Activated CD4-positive, CD25-positive, alpha-beta regulatory T cell treated with anti-CD3 and anti-CD28 coated beads, Interleukin-2, amount 50 U/mL, for 16 hours (primary cell): Measurements from ENCODE around the gene OTOGL.
"Not testable (repeated sequence)": the region's sequence is repeated elsewhere in the genome, so short reads cannot be mapped to it uniquely, and the experiment has no call there.

ENCODE experiments used
- DNase-seq: peaks from one replicate; pipeline ENCODE4 v3.0.0-alpha.2; 2020; ENCODE audit warnings: low read depth, low spot score

Gene OTOGL

DNA sequence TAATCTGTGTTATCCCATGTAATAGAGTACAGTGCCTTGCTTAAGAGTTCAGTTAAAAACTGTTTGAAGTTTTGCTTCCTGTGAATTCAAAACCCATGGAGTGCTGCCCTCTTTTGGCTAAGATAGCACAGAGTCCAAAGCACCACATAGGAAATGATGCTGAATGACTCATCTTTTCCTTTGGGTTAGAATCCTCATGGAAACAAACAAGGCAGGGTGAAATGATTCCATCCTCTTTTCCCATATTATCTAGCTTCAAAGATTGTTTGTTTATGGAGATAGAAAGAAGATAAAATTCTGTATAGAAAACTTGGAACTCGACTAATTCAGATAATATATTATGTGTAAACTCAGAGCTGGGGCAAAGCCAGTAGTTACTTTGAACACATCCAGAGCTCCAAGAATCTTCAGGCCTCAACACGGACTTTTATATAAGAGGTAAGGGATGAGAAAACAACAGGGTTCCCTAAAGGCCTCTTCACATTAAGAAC lies 87.4 kb downstream of the OTOGL start:
- no peak for DNase-seq

DNA sequence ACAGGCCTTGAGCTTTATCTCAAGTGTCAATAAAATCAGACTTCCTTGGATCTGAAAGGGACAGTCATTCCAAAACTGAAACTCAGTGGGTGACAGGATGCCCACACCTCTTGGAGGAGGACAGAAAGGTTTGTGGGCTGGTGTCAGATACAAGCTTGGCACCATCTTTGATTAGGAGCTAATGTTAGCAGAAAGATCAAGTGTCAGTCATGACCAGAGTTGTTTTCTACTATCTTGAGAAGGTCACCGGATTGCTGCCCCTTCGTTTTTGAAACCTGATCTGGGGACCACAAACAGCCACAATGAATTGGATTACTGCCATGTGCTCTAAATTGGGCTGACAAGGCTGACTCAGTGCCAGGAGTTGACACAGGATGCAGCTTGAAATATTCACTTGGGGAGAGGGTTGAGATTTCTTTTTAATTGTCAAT lies 88.3 kb downstream of the OTOGL start:
- no peak for DNase-seq

DNA sequence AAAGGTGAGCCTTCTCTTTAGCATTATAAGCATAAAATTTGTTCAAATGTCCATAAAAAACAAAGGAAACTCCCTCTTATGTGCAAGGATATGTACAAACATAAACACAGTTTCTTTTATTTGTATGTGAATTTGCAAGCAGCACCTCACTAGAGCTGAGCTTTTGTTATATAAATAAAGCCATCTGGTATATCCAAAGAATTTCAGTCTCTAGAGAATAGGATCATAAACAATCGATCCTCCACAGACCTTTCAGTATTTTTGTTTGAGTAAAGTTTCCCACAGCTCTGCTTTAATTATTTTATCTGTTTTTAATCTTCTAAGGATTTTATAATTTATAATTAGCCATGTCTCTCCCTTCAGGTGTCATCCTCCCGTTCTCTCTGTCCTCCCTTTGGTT lies 89.2 kb downstream of the OTOGL start:
- DNase-seq: no peak

DNA sequence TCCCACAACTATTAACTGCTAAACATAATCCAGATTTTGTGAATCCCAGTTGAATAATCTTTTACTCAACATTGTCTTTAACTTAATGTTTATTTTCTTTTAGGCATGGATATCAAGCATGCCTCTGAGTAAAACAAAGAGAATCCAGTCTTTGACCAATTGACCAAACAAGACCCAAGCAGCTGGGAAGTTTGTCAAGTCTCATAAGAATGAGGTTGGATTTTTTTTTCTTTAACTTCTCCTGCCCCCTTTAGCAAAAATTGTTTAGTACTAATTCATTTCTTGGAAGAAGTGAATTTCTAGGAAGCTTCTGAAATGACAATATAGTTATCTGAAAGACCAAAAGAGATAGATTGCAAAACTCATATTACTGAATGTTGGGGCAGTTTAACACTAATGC lies 89.9 kb downstream of the OTOGL start:
- no peak for DNase-seq

DNA sequence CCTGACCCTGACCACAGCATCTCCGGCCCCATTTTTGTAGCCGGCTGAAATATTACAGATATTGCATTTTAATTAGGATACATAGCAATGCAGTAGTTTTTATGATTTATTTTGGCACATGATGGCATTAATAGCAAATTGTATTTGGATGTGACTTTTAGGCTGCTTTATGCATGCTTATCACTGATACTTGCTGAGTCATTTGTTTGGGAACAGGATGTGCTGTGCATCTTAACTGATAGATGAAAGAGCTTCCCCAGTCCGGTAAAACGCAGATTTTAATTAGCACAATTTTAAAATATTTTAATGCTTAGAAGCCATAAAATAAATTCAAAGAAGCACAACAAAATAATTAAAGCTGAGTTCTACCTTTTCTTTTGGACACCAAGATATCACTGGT lies 90.7 kb downstream of the OTOGL start:
- no peak for DNase-seq

DNA sequence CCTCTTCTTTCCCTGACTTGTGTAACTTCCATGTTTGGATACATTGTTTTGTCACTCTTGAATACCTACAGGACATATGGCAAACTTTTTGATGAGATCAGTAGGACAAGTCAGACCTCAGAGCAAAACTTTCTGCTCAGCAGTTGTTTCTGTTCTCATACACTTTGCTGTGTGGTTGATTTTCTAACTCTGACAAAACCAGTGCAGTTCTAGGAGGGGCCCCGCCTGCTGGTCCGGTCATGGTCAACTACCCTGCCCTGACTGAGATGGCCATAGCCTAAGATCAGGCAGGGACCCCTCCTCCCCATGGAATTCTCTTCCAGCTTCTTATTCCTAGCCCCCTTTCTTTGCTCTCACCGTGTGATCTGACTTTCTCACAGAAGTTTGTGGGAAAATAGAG lies 92.8 kb downstream of the OTOGL start:
- no peak for DNase-seq

DNA sequence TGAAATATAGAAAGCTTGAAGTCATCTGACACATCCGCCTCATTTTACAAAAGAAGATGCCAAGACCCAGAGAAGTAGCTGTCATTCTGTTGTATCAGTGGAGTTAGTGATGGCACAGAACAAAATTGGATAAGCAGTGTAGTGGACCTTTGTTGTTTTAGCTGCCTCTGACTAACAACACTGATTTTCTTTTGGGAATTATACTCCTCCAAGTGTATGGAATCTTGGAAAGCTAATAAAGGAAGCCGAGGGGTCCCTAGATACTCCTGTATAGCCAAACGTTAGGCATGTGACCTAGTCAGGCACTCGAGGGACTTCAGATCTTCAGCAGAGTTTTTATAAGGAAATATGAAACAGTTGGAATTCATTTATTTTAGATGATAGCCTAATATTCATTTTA lies 94.5 kb downstream of the OTOGL start:
- DNase-seq: no peak

DNA sequence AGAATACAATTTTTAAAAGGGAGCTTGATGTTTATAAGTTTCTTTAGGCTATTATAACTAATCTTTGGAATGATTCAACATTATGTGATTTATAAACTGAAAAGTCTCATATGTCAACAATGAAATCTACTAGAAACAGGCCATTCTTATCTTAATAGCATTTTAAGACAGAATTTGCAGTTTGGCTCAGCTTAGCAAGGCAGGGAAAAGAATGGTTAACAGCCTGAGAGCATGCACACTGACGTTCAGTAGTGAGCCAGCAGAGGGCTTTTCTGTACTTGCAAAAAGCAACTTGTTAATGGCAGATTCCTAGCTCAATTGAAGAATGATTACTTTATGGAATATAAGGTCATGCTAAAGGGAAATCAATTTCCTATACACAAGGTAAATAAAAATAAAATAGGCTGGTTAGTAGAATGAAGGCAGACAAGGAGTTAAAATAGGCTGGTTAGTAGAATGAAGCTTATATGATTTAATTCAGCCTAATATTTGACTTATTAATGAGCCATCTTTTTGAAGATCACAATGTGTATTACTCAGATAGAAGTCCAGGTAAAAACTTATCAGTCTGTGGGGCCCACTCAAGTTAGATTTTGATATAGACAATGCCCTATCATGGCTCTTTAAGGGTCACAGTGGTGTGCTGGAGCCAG lies 95.9 kb downstream of the OTOGL start:
- no peak for DNase-seq

DNA sequence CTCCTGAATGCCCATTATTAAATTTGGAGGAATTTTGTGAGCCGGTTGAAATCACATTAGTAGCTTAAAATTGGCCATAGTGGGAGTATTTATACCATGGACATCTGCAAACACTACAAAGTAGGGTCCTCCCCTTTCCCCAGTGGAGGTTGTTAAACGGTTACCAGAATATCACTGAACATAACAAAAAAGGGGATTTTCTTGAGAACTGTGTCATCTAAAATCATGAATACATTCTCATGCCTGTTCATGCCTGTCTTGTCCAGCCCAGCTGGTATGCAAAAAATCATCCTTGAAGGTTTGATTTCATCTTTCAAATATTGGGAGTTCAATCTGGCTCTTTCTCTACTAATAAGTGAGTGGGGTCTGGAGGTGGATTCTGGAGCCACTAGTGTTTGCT lies 96.4 kb downstream of the OTOGL start:
- no peak for DNase-seq

DNA sequence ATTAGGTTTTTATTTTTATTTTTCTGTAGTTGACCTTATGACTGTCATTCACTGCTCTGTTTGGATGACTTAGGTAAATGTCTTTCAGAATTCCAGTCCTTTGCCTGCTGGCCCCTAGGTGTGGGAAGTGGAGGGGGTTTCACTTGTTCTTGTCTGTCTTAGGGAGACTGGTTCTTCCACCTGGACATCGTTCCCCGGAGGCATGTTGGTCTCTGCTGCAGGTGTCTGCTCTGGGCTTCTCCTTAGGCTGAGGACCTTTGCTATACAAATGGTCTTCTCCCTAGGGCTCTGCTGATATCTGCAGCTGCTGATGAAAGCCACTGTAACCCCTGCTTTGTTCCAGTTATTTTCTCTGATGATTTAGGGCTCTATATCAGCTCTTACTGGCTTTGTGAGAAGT lies 97.1 kb downstream of the OTOGL start:
- DNase-seq: no peak

DNA sequence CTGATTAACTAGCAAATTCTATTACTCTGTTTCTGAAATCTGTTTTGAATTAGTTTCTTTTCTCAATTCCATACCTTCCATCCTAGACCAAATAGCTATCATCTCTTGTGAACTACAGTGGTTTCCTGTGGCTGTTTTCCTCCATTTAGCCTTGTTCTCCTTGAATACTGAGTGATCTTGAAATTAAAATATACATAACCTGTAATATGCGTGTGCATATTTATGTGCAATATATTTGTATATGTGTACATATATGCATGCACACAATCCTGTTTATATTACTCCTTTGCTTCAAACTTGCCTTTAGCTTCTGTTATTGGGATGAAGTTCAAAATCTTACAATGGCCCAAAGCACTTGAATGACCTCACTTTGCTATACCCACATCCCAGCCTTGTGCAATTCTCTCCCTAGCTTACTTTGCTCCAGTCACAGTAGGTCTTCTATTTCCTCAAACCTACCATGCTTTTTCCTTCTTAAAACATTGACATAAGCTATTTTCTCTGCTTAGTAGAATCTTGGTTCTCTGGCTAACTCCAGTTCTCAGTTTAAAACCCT lies 99.5 kb downstream of the OTOGL start:
- no peak for DNase-seq

DNA sequence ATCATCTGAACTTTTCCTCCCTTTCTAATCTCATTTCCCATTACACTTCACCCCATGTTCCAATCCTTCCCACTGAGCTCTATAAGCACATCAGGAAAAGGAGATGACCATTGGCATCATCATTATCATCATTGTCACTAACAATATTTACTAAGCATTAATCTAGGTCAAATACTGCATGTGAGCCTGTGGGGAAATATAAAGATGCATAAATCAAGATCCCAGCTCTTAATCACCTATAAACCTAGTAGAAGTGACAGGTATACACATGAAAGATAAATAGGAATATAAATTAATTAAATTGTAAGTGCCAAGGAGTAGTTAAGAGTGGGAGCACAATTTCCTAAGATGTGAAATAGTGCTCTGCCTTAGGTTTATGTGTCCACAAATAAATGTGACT lies 100.6 kb downstream of the OTOGL start:
- DNase-seq: no peak

DNA sequence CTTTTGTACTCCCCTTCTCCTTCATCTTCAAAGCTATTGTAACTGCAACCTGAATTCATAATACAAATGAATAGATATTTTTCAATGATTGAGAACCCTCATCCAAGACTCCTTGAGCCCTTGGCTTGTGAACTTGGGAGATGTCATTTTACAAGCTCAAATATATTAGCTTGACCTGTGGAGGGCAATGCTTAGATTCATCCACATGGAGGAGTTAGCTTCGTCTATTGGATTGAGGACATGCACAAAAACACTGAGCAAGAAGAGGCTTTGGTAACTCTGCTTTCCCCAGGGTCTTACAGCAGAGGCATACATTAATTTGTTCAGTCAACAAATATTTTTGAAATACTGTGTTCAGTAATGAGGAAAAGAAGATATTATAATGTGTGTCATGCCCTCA lies 101.1 kb downstream of the OTOGL start:
- no peak for DNase-seq

DNA sequence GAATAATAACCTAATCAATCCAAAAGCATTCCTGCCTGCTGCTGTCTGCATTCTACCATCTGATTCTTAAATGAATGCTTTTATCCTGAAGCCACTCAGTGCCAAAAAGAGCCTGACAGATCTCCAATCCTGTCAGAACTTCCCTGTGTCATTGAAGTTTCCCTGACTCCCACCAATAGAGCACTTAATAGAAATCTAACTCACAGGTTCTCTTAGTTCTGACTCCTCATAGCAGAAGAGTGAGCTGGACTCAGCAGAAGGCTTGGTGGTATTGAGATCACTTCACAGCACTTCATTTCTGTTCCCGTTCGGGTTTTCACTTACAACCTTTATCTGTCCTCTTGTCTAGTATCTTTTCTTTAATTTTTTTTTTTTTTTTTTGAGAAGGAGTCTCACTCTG lies 102.6 kb downstream of the OTOGL start:
- DNase-seq: no peak

DNA sequence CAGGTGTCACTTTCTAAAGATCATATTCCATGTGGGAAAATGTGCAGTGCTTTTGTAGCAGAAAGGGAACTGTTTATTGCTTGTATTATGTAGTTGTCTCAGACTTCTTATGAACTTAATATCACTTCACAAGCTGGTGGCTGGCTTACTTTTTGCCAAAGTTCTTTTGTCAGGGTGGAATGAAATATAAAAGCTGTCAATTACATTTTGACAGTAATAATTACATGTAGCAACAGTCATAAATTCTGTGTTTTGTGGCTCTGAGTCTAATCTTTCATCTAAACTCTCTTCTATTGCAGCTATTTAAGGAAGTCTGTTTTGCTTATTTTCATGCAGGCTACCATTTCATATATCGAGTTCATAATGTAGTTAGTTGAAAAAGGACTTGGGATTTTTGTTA lies 106.6 kb downstream of the OTOGL start:
- no peak for DNase-seq

DNA sequence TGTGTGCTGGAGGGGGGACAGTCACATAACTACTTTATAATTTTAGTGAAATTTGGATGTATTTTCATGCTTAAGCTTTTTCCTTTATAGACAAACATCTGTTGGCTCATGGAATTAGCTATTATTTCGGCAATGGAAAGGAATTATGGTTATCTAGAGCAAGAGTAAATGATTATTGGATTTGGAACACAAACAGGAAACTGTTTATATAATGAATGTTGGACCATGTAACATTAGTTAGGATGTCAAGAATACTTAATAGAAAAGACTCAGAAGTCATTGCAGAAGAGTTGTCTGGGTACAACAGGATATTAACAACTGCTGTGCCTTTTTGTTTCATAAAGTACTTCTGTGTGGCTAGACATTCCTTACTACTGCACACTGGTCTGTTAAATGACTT lies 108.7 kb downstream of the OTOGL start:
- DNase-seq: no peak

DNA sequence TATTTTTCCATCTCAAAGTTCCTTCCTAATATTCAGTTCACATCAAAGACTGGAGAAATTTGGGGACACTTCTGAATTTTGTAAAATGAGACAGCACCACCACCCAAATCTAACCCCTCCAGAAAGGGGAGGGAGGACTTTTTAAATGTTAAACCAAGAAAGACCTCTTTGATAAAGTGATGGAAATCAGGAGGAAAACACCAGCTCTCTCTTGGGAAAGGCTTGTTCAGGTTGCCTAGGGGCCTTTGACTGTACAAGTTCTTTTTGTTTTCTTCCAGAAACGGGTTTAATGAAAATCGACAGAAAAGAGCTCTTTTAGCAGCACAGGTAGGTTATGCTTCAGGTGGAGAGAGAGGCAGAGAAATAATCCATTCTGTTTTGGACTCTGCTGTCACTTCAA lies 112.3 kb downstream of the OTOGL start:
- no peak for DNase-seq

DNA sequence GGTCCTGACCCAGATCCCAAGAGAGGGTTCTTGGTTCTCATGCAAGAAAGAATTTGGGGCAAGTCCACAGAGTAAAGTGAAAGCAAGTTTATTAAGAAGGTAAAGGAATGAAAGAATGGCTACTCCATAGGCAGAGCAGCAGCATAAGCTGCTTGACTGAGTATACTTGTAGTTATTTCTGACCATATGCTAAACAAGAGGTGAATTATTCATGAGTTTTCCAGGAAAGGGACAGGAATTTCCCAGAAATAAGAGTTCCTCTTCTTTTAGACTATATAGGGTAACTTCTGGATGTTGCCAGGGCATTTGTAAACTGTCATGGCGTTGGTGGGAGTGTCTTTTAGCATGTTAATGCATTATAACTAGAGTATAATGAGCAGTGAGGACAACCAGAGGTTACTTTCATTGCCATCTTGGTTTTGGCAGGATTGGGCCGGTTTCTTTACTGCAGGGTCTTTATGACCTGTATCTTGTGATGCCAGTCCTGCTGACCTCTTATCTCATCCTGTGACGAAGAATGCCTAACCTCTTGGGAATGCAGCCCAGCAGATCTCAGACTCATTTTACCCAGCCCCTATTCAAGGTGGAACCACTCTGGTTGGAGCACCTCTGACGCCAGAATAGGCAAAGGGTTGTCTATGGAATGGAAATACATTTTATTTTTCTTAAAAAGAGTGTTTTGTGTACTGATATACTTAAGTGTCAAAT lies 113.8 kb downstream of the OTOGL start:
- no peak for DNase-seq

DNA sequence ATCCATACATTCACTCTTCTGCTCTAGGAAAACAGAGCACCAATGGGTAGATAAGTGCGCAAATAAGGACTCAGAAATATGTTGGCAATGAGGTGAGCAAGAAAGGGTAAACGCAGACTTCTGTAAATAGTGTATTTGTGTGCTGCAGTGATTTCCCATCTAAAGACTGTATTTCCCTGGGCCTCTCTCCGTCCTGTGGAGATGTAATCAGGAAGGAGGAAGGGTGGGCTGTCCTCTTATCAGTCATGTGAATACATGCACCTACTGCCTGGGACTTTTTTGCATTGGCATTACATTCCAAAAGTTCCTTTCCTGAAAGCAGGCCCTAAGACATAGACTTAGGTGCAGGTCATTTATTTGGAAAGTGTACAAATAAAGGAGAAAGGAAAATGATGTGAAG lies 114.5 kb downstream of the OTOGL start:
- no peak for DNase-seq

DNA sequence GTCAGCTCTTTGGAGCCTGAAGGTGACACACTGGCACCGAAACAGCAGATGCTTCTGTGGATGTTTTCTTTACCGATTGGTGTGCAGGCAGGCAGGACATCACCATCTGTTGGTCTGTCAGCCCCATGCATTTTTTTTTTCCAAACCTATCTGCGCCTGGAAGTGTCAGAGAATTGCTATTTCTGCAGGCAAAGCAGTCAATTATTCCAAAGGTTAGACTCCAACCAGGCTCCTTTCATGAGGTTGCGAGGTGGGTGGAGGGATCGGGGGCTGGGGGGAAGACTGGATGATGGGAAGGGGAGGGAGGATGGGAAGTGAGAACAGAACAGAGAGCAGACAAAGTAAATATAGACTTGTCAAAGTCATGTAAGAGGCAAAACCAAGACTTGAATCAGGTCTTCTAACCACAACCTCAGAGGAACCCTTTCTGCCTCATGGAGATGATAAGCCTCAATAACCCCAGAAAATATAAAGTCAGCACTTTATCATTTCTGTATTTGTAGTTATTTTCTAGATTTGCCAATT lies 117.7 kb downstream of the OTOGL start:
- DNase-seq: no peak

DNA sequence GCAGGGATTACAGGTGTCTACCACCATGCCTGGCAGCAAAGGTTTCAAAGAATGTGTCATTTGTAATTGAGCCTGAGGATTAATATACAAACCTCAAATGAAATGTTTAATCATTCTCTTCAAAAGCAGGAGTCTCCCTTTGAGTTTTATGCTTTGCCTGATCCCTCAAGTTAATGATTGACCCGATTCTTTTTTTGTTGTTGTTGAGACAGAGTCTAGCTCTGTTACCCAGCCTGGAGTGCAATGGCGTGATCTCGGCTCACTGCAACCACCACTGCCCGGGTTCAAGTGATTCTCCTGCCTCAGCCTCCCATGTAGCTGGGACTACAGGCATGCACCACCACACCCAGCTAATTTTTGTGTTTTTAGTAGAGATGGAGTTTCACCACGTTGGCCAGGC lies 119.6 kb downstream of the OTOGL start:
- not testable (repeated sequence) for DNase-seq

DNA sequence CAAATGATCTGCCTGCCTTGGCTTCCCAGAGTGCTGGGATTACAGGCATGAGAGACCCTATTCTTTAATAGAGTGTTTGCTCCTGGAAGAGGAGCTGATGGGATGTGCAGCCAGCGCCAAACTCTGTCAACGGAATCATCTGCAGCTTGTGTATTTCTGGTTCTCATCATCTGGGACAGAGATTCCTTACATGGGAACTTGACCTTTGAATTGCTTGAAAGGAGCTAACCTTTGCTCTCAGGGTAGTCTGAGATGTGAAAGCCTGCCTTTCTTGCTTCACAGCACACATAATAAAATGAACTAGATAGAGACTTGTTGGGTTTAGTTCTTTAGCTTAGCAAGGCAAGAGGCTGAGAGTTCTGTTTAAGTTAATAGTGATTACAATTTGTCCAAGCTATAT lies 120.0 kb downstream of the OTOGL start:
- no peak for DNase-seq

DNA sequence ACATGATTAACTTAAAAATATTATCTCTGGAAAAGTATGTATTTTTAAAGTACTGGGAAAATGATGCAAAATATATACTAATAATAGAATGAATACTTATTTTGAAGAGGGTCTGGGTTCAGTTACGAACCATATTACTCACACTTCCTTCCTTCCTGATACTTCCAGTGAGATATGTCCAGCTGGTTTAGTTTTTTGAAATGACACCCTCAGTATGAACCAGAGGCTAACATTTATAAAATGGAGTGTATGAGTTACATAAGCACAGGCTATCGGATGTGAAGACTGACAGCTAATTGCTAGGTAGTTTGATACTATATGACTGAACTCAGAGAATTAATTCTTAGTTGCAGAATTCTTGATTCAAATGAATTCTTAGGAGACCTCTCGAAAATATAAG lies 122.9 kb downstream of the OTOGL start:
- no peak for DNase-seq
